IPS-18a (cell line): ENCODE results near the gene ZEB2.
"Not testable (repeated sequence)": the region's sequence is repeated elsewhere in the genome, so short reads cannot be mapped to it uniquely, and the experiment has no call there.

Source experiments
- H3K27ac ChIP-seq: one replicate; pipeline ENCODE4 v1.5.1; 2013; ENCODE audit warnings: low read length
- H3K27me3 ChIP-seq: one replicate; pipeline ENCODE4 v1.6.1; 2013; ENCODE audit warnings: mild to moderate bottlenecking, low read length; ENCODE audit not compliant: control insufficient read depth, insufficient read depth
- H3K36me3 ChIP-seq: one replicate; pipeline ENCODE4 v1.6.1; 2013; ENCODE audit warnings: low read depth, low read length; ENCODE audit not compliant: control insufficient read depth
- H3K4me1 ChIP-seq: one replicate; pipeline ENCODE4 v1.6.1; 2013; ENCODE audit warnings: low read depth, low read length; ENCODE audit not compliant: control insufficient read depth
- H3K4me3 ChIP-seq: one replicate; pipeline ENCODE4 v1.5.1; 2013; ENCODE audit warnings: low read length
- H3K9ac ChIP-seq: one replicate; pipeline ENCODE4 v1.6.1; 2013; ENCODE audit warnings: mild to moderate bottlenecking, low read length, moderate library complexity
- H3K9me3 ChIP-seq: one replicate; pipeline ENCODE4 v1.6.1; 2013; ENCODE audit warnings: low read depth, low read length; ENCODE audit not compliant: control insufficient read depth

ZEB2 gene

GRCh38 chr2:144364944-144365738 lies 154.8 kb downstream of the ZEB2 start:
- H3K4me3 ChIP-seq: no peak overlapping the region
- H3K9ac ChIP-seq: no peak overlapping the region
- no peak overlapping the region for H3K27ac ChIP-seq
- H3K4me1 ChIP-seq: no peaks in the 10 kb centered on the region
- no peaks in the 10 kb centered on the region for H3K27me3 ChIP-seq
- H3K9me3 ChIP-seq: no peaks in the 10 kb centered on the region
- no peaks in the 10 kb centered on the region for H3K36me3 ChIP-seq

- H3K4me3 ChIP-seq, H3K27me3 ChIP-seq, H3K9ac ChIP-seq: not testable (repeated sequence)
These were observed 155.7 kb downstream of the ZEB2 start for GRCh38 chr2:144364247-144364646.

DNA sequence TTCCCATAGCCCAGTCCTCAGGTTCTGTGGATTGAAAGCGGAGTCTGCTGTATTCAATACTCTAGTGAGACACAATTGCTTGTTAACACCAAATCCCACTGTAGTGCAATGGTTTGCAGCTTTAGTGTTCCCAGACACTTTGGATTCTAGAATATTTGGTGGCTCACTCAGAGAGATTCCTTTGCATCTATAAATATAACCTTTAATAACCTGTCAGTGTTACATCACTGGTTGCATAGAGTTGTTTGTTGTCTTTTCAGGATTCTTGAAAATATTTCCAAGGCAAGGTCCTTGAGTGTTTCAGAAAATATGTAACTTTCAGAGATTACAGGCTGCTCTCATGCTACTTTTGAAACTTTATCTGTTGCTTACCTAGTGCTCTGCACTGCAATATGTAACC lies 157.5 kb downstream of the ZEB2 start:
- Histone ChIP-seq H3K4me3 (no peak overlapping the region), H3K9me3 (no peaks in the 10 kb centered on the region), H3K27me3 (no peaks in the 10 kb centered on the region), H3K36me3 (no peaks in the 10 kb centered on the region), H3K9ac (no peak overlapping the region), H3K4me1 (no peaks in the 10 kb centered on the region), H3K27ac (no peak overlapping the region)

More at GRCh38 chr2:144364247-144364646, 155.7 kb downstream of the ZEB2 start:
- not testable (repeated sequence) for H3K9me3 ChIP-seq, H3K27ac ChIP-seq, H3K36me3 ChIP-seq, H3K4me1 ChIP-seq

- Histone ChIP-seq H3K4me3 (no peak overlapping the region), H3K27ac (no peak overlapping the region), H3K27me3 (no peaks in the 10 kb centered on the region), H3K9ac (no peak overlapping the region), H3K4me1 (no peaks in the 10 kb centered on the region), H3K36me3 (no peaks in the 10 kb centered on the region), H3K9me3 (no peaks in the 10 kb centered on the region)
These were observed 158.2 kb downstream of the ZEB2 start for GRCh38 chr2:144361742-144362141.

GRCh38 chr2:144359684-144360083 lies 160.2 kb downstream of the ZEB2 start:
- no peak overlapping the region for H3K4me3 ChIP-seq
- no peak overlapping the region for H3K27ac ChIP-seq
- no peaks in the 10 kb centered on the region for H3K27me3 ChIP-seq
- H3K9ac ChIP-seq: no peak overlapping the region
- no peaks in the 10 kb centered on the region for H3K9me3 ChIP-seq
- no peaks in the 10 kb centered on the region for H3K36me3 ChIP-seq
- H3K4me1 ChIP-seq: no peaks in the 10 kb centered on the region

DNA sequence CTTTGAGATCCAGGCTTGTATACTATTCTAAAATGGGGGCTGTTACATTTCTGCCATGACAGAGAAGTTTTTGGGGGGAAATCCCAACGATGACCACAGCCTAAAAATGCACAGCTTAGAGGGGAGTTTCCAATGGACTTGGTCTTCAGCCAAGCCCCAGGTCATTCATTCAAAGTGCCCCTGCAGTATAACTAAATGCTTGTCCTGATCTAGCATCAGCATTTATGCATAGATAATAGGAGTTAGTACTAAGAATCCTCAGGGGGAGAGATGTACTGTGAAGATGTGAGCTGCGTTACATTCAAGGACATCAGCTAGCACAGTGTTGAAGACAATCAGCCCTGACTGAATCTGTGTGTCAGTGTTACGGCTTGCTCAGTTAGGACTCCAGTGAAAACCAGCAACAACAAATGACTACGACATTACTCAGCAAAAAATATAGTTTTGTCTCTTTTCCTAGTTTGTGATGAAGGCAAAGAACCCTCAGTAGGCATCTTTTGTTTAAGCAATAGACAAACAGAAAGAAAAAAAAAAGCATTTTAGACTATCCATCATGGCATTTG lies 160.9 kb downstream of the ZEB2 start:
- Histone ChIP-seq H3K4me3 (no peak overlapping the region), H3K9ac (no peak overlapping the region), H3K27ac (no peak overlapping the region), H3K4me1 (no peaks in the 10 kb centered on the region), H3K36me3 (no peaks in the 10 kb centered on the region), H3K27me3 (no peaks in the 10 kb centered on the region), H3K9me3 (no peaks in the 10 kb centered on the region)

DNA sequence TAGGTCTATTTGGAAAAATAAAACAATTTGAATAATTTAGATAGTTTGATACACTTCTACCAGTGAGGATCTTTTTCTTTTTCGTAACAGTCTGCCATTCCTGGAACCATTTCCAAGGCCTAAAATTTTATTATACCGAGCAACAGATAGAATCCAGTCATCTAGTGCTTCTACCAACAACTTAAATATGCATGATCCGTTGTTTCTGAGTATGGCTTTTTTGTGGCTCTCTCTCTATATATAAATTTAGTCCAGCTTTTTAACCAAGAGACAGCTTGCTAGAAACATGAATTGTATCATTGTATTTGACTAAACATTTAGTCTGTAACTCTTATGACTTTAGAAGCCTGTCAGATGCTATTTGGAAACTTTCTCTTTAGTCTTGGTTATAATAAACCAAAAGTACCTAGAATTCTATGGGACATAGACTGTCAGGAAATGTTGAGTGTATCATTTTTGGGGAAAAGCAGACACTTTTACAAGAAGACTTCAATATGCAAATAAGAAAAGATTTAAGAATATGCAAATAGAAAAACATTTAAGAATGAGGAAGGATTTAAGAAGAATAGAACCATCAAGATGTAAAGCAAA lies 161.4 kb downstream of the ZEB2 start:
- H3K4me1 ChIP-seq: no peaks in the 10 kb centered on the region
- H3K36me3 ChIP-seq: no peaks in the 10 kb centered on the region
- H3K27me3 ChIP-seq: no peaks in the 10 kb centered on the region
- H3K4me3 ChIP-seq: no peak overlapping the region
- H3K27ac ChIP-seq: no peak overlapping the region
- no peaks in the 10 kb centered on the region for H3K9me3 ChIP-seq
- H3K9ac ChIP-seq: no peak overlapping the region

GRCh38 chr2:144357623-144358373 lies 162.1 kb downstream of the ZEB2 start:
- no peak overlapping the region for H3K9ac ChIP-seq
- H3K4me1 ChIP-seq: no peaks in the 10 kb centered on the region
- H3K36me3 ChIP-seq: no peaks in the 10 kb centered on the region
- H3K4me3 ChIP-seq: no peak overlapping the region
- H3K9me3 ChIP-seq: no peaks in the 10 kb centered on the region
- no peaks in the 10 kb centered on the region for H3K27me3 ChIP-seq
- H3K27ac ChIP-seq: no peak overlapping the region

GRCh38 chr2:144356402-144356801 lies 163.5 kb downstream of the ZEB2 start:
- Histone ChIP-seq H3K4me1 (peaks cover 6% of the 10 kb centered on the region), H3K36me3 (no peaks in the 10 kb centered on the region), H3K4me3 (no peak overlapping the region), H3K9me3 (no peaks in the 10 kb centered on the region), H3K27me3 (no peaks in the 10 kb centered on the region), H3K9ac (no peak overlapping the region), H3K27ac (no peak overlapping the region)

GRCh38 chr2:144354953-144355352 lies 165.0 kb downstream of the ZEB2 start:
- Histone ChIP-seq H3K27ac (no peak overlapping the region), H3K4me3 (no peak overlapping the region), H3K36me3 (no peaks in the 10 kb centered on the region), H3K9ac (no peak overlapping the region), H3K9me3 (no peaks in the 10 kb centered on the region), H3K27me3 (no peaks in the 10 kb centered on the region), H3K4me1 (peaks cover 14% of the 10 kb centered on the region)

DNA sequence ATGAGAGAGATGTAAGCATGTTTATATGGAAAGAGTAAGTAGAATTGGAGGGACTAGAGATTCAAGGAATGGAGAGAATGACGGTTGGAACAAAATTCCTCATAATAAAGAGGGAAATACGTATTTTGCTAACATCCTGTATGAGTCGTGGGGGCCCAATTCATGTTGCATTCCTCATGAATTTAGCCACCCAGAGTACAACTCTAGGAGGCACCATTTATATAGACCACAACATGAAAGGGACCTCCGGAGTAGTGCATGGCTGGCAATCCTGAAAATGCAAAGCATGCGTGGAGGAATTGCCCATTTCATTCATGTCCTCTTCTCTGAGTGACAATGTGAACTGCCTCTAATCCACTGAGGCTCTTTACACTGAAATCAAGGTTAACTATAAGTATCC lies 168.2 kb downstream of the ZEB2 start:
- H3K9ac ChIP-seq: no peak overlapping the region
- no peaks in the 10 kb centered on the region for H3K36me3 ChIP-seq
- no peak overlapping the region for H3K27ac ChIP-seq
- H3K9me3 ChIP-seq: no peaks in the 10 kb centered on the region
- H3K4me1 ChIP-seq: peaks cover 20% of the 10 kb centered on the region
- H3K4me3 ChIP-seq: no peak overlapping the region
- no peaks in the 10 kb centered on the region for H3K27me3 ChIP-seq
